ENCODE data around the gene NTPCR. TPM values are rescaled to one million over a fixed set of nuclear protein-coding genes. Genes with fewer than 3 reads are reported as not detected.

NTPCR gene
- total RNA-seq, 1 experiment from 2014 or later, result 34.2 TPM

DNA sequence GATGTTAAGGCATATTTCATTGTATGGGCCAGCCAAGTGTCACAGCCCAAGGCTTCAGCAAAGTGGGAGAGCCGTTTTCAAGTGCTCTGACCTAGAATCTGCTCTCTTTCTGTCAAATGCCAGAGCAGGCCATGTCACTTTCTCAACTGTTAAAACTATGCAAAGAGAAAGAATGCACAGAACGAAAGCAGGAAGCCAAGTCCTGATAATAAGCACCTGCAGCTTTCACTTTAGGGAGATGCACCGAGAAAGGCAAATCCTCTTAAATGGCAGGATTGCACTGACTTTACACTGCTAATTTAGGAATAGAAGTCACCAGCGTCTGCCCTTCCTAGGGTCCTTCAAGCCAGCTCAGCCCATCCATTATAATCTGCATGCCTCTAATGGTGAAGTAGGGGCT is 49.2 kb upstream of the NTPCR start:
- BruUV-seq (replicated peaks), result no TSS peak
- ChIA-PET POLR2A (no interaction called here), CTCF (no interaction called here), RAD21 (ENCODE audit: low non-redundant PET in 1 of 2, low total read pairs in 2 of 2, uncharacterized antibody in 2 of 2, unreplicated experiment in 2 of 2) (no interaction called here)
- DNase-seq (ENCODE audit: low read depth, low spot score), result no peak
- no peak for TF ChIP-seq REST (IDR thresholded peaks at IDR 0.05; ENCODE audit: low read depth)
- no peak for TF ChIP-seq EZH2phosphoT487 (IDR thresholded peaks at IDR 0.05; ENCODE audit: borderline replicate concordance)
- TF ChIP-seq SRF (IDR thresholded peaks at IDR 0.05; ENCODE audit: low read depth), result no peak
- no peak for TF ChIP-seq CTCF (IDR thresholded peaks at IDR 0.05 in 2 of 3, conservative IDR thresholded peaks at IDR 0.05 in 1 of 3; ENCODE audit: borderline replicate concordance in 1 of 3, insufficient read depth in 1 of 3, low read depth in 2 of 3, low read length in 2 of 3)
- TF ChIP-seq TCF7L2 (IDR thresholded peaks at IDR 0.05; ENCODE audit: borderline replicate concordance, extremely low read depth, insufficient read depth, insufficient read length), result no peak
- no peak for TF ChIP-seq ZNF274 (IDR thresholded peaks at IDR 0.05; ENCODE audit: low read depth, low read length)
- TF ChIP-seq EZH2 (IDR thresholded peaks at IDR 0.05), result no peak
- TF ChIP-seq, protein P1, sequence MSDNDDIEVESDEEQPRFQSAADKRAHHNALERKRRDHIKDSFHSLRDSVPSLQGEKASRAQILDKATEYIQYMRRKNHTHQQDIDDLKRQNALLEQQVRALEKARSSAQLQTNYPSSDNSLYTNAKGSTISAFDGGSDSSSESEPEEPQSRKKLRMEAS (IDR thresholded peaks at IDR 0.05), result no peak
- H3K9me3 ChIP-seq (ENCODE audit: control insufficient read depth in 1 of 2, insufficient read depth in 1 of 2, low read depth in 1 of 2, low read length in 2 of 2), result no peaks in the 10 kb centered on the region
- H3K9me2 ChIP-seq (ENCODE audit: insufficient read depth), result no peaks in the 10 kb centered on the region
- H3K4me2 ChIP-seq (ENCODE audit: low read length), result no peak overlapping the region
- H3K4me3 ChIP-seq (replicated peaks in 1 of 2; ENCODE audit: low read depth in 1 of 2, low read length in 2 of 2), result no peak overlapping the region
- no peak for ATAC-seq
- intact Hi-C loops (cut with micrococcal nuclease), result no loop called here
- H3K79me2 ChIP-seq (ENCODE audit: insufficient read depth, low read length), result no peaks in the 10 kb centered on the region
- H2AFZ ChIP-seq (ENCODE audit: low read depth, low read length, poor library complexity, severe bottlenecking), result no peak overlapping the region
- H3K27me3 ChIP-seq (ENCODE audit: insufficient read depth, low read length), result no peaks in the 10 kb centered on the region
- H3K36me3 ChIP-seq (ENCODE audit: control insufficient read depth in 1 of 2, insufficient read depth in 2 of 2, low read length in 2 of 2), result no peaks in the 10 kb centered on the region
- H3K4me1 ChIP-seq (ENCODE audit: control insufficient read depth in 1 of 2, insufficient read depth in 2 of 2, low read length in 2 of 2), result no peaks in the 10 kb centered on the region; a peak in 1 of 4 replicates
- no peak overlapping the region for H3K27ac ChIP-seq (ENCODE audit: low read depth, low read length)
- H3K9ac ChIP-seq (ENCODE audit: low read length), result no peak overlapping the region
- H4K20me1 ChIP-seq (ENCODE audit: insufficient read depth), result no peaks in the 10 kb centered on the region

Data from HCT116 (cell line).